HL-60/S4 treated with phorbol 12-myristate 13-acetate at 8.2 ng/mL for 4 days and 3 days (cell line): Measurements from ENCODE around the gene ZDHHC4.

Experiments used
- in situ Hi-C: fragments of 300-500 bp; cut with MboI; formaldehyde crosslinking; loops from 2 replicates; pipeline ENCODE4 v1.15.0; 2022; ENCODE audit warnings: low sequenced_read_pairs

Gene ZDHHC4

GRCh38 chr7:6577369-6578113 is at the start of gene ZDHHC4:
TSS of gene ZDHHC4 (plus strand) at chr7:6577454. CDS start at chr7:6580562, 3,108 bp downstream.
- in situ Hi-C loops = loop anchor here (25.0 kb wide), 1 partner anchor 360 kb away; no protein-coding TSS in a partner anchor

GRCh38 chr7:6528401-6529130 is 48.7 kb upstream of the ZDHHC4 start:
- in situ Hi-C loops = no loop called here

DNA sequence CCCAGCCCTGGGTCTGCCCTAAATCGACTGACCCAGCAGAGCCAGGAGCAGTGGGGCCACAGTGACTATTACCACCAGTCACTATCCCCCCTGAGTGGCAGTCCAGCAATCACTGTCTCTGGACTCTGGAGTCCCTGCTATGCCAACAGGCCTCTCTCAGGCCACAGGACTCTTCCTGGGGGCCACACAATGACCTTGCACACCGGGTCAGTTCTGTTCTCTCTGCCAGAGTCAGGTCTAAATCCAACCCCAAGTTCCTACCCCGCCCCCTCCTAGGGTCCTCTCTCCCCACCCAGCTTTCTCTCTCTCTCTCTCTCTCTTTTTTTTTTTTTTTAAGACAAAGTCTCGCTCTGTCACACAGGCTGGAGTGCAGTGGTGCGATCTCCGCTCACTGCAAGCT is 47.6 kb upstream of the ZDHHC4 start:
- in situ Hi-C loops = no loop called here

DNA sequence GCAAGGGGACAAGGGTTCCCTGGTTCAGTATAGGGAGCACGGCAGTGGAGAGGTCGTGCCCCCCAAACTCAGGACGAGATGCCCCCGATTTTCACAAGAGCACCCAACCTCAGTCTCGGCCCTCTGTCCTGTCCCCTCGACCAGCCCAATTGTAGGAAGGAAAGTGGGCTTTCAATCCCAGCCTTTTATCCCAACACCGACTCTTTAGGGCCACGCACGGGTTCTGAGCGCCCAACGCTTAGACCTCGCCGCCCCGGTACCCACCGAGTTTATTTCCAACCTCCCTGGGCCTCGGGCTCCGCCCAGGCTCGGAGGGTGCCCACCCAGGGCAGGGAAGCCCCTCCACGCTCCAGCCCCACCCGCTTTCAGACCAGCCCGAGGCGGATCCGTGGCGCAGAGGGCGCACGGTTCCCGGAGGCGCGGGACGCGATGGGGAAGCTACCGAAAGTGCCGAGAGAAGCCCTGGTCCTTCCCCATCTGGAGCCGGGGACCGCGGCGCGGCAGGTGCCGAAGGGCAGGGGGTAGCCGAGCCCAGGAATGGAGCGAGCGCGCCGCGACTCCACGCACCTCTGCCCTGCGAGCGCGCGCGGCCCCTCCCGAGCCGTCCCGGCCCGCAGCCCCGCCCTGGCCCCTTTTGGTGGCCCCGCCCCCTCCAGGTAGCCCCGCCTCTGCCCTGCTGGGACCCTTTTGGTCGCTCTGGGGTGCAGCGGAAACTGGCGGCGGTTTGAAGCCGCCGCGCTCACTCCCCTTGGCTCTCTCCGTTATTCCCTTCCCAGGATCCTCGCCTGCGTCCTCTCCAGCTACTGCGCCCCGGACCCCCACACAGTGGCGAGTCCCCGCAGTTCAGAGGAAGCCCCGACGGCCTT is 46.4 kb upstream of the ZDHHC4 start:
- in situ Hi-C loops = no loop called here

DNA sequence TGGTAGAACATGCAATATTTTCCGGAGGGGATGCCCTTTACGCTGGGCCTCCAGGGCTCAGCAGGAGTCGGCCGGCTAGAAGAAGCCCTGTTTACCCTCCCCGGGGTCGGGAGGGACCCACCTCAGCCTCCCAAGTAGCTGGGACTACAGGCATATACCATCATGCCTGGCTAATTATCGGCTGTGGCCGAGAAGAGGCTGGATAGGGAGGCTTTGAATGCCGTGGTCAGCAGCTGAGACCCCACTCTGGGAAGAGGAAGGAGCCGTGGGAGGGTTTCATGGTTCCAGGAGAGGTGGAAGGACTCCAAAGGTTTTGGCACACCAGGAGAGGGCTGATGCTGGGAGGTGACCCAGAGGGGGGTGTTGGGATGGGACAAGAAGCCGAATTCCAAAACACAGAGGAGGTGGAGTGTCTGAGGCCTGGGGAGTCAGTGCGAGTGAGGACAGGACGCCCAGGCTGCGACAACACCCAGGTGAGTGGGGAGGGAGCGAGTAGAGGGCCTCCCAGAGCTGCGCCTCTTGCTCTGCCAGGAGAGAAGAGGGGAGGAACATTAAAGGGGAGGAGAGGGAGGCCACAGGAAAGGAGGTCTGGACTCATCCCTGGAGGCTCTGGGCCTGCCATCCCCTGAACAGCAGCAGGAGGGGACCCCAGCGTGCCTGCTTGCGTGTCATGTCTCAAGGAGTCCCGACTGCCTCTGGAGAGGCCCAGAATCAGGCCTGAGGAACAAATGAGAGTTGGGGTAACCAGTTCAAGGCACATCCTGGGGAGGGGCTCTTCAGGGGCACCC is 45.6 kb upstream of the ZDHHC4 start:
- in situ Hi-C loops = no loop called here

- in situ Hi-C loops = no loop called here
Measured at GRCh38 chr7:6532516-6532915, 44.7 kb upstream of the ZDHHC4 start.

DNA sequence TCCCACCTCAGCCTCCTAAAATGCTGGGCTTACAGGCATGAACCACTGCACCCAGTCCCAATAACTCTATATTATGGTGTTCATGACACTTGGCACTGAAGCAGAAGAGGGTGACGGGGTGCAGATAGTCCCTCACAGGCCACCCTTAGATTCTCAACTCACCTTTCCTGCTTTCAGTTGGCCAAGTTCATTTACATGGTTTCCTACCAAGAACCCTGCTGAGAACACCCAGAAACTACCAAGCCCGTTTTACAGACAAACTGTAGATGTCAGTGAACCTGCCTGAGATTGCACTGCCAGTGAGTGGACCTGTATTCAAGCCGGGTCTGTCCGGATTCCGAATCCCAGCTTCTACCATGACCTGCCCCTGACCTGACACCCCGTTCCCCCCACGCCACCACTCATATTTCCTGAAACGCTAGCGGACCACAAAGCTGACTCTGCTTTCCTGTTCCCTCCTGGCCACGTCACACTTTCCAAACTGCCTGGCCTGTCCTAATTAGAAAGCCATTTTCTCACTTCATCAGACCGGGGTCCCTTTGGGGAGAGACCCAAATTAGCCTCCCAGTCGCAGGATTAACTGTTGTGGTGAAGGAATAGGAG is 43.3 kb upstream of the ZDHHC4 start:
- in situ Hi-C loops = no loop called here

GRCh38 chr7:6536262-6537260 is 40.7 kb upstream of the ZDHHC4 start:
- in situ Hi-C loops = no loop called here

- in situ Hi-C loops = no loop called here
Measured at GRCh38 chr7:6542368-6542767, 34.9 kb upstream of the ZDHHC4 start.

GRCh38 chr7:6545398-6546126 is 31.7 kb upstream of the ZDHHC4 start:
- in situ Hi-C loops = no loop called here

DNA sequence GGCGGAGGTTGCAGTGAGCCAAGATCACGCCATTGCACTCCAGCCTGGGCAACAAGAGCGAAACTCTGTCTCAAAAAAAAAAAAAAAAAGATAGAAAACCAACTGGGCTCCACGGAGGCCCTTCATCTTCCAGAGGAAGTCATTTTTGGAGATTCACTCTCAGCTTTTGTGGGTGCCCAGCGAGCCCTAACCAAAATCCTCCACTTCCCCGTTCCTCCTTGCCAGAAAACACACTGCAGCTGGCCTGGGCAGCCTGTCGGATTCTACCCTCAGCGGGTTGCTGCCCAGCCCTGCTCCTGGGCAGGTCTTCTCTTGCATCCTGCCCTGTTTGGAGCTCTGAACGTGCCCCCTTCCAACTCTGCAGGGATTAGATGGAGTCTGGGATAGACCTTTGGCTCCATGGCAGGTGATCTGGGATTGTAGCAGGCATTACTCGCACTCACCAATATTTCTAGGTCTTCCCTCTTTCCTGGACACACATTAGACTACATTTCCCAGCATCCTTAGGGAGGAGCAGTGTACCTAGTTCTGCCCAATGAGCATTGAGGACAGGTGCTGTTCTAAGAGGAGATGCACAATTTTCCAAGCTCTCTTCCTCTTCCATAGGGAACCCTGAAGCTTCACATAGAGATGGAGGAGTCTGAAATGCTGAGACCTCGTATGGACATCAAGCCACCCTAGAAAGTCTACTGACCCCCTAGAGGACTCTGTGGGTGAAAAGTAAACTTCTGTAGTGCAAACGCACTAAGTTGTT is 30.6 kb upstream of the ZDHHC4 start:
- in situ Hi-C loops = no loop called here

GRCh38 chr7:6547400-6547799 is 29.9 kb upstream of the ZDHHC4 start:
- in situ Hi-C loops = no loop called here

DNA sequence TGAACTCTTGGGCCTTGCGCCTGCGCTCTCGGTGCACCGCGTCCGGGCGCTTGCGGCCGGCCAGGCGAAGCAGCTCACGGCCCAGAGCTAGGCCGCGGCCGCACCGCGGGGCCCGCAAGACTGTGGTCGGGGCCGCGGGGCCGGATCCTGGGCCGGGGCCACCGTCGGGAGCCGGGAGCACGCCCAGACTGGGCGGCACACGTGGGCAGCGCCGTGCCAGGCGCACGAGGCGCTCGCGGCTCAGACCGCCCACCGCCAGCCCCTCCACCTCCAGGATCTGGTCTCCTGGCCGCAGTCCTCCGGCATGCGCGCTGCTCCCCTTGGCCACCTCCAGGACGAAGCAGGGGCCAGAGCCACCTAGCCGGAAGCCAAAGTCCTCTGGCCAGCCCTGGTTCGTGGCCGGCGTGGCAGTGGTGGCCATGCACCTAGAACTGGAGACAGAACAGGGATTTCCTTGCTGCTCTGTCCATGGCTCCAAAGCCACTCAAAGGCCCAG is 26.2 kb upstream of the ZDHHC4 start, which contains the start of gene GRID2IP:
Gene GRID2IP, minus strand, starts transcription at position 446 of the 496 bp plus-strand sequence. Its CDS starts 25 bp downstream, at position 421.
- in situ Hi-C loops = no loop called here

- in situ Hi-C loops = no loop called here
Measured at GRCh38 chr7:6553448-6554044, 23.7 kb upstream of the ZDHHC4 start.

DNA sequence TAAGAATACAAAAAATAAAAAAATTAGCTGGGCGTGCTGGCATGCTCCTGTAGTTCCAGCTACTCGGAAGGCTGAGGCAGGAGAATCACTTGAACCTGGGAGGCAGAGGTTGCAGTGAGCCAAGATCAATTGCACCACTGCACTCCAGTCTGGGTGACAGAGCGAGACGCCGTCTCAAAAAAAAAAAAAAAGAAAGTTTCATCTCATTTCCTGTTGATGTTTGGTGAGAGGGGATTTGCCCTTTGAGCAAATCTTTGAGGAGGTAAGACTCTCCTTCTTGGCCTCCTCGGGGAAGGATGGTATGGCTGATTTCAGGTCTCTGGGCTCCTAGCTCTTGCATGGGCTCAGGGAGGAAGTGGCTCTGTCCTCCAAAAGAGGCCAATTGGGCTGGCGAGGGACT is 22.4 kb upstream of the ZDHHC4 start:
- in situ Hi-C loops = no loop called here

GRCh38 chr7:6556196-6556595 is 21.1 kb upstream of the ZDHHC4 start:
- in situ Hi-C loops = no loop called here

- in situ Hi-C loops = no loop called here
Measured at GRCh38 chr7:6558837-6559236, 18.4 kb upstream of the ZDHHC4 start.
